HCT116 (cell line): ENCODE data around the gene NOP16.

Source experiments
- CTCF ChIP-seq, 3 experiments: fragments of 200-600 bp in 1 of 3; sonication (generic) in 1 of 3; IDR thresholded peaks in 2 of 3; conservative IDR thresholded peaks in 1 of 3; 2 replicates each; pipeline ENCODE4 v1.5.1; 2012 to 2017; ENCODE audit warnings: low read depth in 2 of 3, low read length in 2 of 3, antibody characterized with exemption in 1 of 3, borderline replicate concordance in 1 of 3, control low read depth in 1 of 3, mild to moderate bottlenecking in 1 of 3, mixed read lengths in 1 of 3, mixed run types in 1 of 3, moderate library complexity in 1 of 3; ENCODE audit not compliant: insufficient read depth in 1 of 3
- EZH2 ChIP-seq: fragments of 200-600 bp; sonication (generic); IDR thresholded peaks from 2 replicates; pipeline ENCODE4 v1.6.1; 2017; ENCODE audit warnings: antibody characterized with exemption, mixed run types
- POLR2A ChIP-seq: IDR thresholded peaks from 2 replicates; pipeline ENCODE4 v1.7.0; 2011; ENCODE audit warnings: borderline replicate concordance; ENCODE audit not compliant: insufficient read depth, insufficient read length; ENCODE audit errors: extremely low read depth
- POLR2AphosphoS5 ChIP-seq: IDR thresholded peaks from 2 replicates; pipeline ENCODE4 v1.6.1; 2011; ENCODE audit warnings: mild to moderate bottlenecking, low read depth, low read length, moderate library complexity
- RAD21 ChIP-seq: IDR thresholded peaks from 2 replicates; pipeline ENCODE4 v1.6.1; 2012; ENCODE audit warnings: low read depth, mild to moderate bottlenecking
- SRF ChIP-seq: IDR thresholded peaks from 2 replicates; pipeline ENCODE4 v1.6.1; 2012; ENCODE audit warnings: low read depth
- TCF7L2 ChIP-seq: IDR thresholded peaks from 2 replicates; pipeline ENCODE4 v1.7.0; 2011; ENCODE audit warnings: borderline replicate concordance, inconsistent platforms; ENCODE audit not compliant: insufficient read depth, insufficient read length; ENCODE audit errors: extremely low read depth

DNA sequence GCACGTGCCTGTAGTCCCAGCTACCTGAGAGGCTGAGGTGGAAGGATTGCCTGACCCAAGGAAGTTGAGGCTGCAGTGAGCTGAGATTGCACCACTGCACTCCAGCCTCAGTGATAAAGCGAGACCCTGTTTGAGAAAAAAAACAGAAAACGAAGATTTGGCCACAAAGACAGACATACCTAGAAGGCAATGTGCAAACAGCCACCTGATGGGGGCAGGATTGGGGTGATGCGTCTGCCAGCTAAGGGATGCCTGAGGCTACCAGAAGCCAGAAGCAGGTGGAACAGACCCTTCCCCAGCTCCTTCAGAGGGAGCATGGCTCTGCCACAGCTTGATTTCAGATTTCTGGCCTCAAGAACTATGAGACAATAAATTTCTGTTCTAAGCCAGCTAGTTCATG, 3.1 kb upstream of the NOP16 start:
- TF ChIP-seq CTCF (IDR thresholded peaks at IDR 0.05 in 2 of 3, conservative IDR thresholded peaks at IDR 0.05 in 1 of 3; ENCODE audit: borderline replicate concordance in 1 of 3, insufficient read depth in 1 of 3, low read depth in 2 of 3, low read length in 2 of 3) (no peak), POLR2A (no peak), TCF7L2 (no peak), POLR2AphosphoS5 (no peak), SRF (no peak), EZH2 (no peak), RAD21 (no peak)
